GM06990 (cell line): ENCODE results near the gene KLHL42.
A peak's percentile ranks its signal among the peaks of the same experiment; 100 is the strongest.

Experiments
- DNase-seq: peaks from one replicate; pipeline ENCODE4 v3.0.0-alpha.2; 2011; ENCODE audit not compliant: insufficient read length; ENCODE audit errors: extremely low read depth
- H3K27me3 ChIP-seq: replicated peaks from 2 replicates; pipeline ENCODE4 v1.6.0; 2011; ENCODE audit warnings: low read length; ENCODE audit not compliant: control insufficient read depth, insufficient read depth
- H3K36me3 ChIP-seq: 2 replicates; pipeline ENCODE4 v1.5.1; 2011; ENCODE audit warnings: low read length; ENCODE audit not compliant: control insufficient read depth, insufficient read depth
- H3K4me3 ChIP-seq: replicated peaks from 2 replicates; pipeline ENCODE4 v1.5.1; 2011; ENCODE audit warnings: low read depth, mild to moderate bottlenecking, control low read depth, low read length
- TF ChIP-seq, protein P1 (sequence below): IDR thresholded peaks from 2 replicates; pipeline ENCODE4 v1.5.1; 2011; ENCODE audit warnings: low read length, control low read depth, mild to moderate bottlenecking, inconsistent platforms; ENCODE audit not compliant: insufficient read depth, poor library complexity, severe bottlenecking

KLHL42 gene

DNA sequence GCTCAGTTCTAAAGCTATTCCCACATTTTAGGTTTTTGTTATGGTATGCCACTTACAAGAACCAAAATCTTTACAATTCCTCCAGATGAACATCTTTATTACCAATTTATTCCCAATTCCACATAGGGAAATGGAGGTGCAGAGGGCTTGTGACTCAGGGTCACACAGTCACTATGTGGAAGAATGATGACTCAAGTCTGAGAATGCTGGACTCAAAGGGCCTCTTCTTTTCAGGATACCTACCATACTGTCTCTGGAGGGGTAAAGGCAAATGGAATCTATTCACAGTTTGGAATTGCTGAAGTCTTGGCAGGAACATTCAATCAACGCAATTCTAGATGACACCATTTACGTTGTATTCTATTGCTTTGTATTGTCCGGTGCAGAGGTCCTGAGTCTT is 48.2 kb downstream of the KLHL42 start:
- Histone ChIP-seq H3K4me3 (no peak overlapping the region), H3K27me3 (no peaks in the 10 kb centered on the region), H3K36me3 (no peaks in the 10 kb centered on the region)
- DNase-seq = no peak
- TF ChIP-seq, protein P1, sequence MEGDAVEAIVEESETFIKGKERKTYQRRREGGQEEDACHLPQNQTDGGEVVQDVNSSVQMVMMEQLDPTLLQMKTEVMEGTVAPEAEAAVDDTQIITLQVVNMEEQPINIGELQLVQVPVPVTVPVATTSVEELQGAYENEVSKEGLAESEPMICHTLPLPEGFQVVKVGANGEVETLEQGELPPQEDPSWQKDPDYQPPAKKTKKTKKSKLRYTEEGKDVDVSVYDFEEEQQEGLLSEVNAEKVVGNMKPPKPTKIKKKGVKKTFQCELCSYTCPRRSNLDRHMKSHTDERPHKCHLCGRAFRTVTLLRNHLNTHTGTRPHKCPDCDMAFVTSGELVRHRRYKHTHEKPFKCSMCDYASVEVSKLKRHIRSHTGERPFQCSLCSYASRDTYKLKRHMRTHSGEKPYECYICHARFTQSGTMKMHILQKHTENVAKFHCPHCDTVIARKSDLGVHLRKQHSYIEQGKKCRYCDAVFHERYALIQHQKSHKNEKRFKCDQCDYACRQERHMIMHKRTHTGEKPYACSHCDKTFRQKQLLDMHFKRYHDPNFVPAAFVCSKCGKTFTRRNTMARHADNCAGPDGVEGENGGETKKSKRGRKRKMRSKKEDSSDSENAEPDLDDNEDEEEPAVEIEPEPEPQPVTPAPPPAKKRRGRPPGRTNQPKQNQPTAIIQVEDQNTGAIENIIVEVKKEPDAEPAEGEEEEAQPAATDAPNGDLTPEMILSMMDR = no peak

DNA sequence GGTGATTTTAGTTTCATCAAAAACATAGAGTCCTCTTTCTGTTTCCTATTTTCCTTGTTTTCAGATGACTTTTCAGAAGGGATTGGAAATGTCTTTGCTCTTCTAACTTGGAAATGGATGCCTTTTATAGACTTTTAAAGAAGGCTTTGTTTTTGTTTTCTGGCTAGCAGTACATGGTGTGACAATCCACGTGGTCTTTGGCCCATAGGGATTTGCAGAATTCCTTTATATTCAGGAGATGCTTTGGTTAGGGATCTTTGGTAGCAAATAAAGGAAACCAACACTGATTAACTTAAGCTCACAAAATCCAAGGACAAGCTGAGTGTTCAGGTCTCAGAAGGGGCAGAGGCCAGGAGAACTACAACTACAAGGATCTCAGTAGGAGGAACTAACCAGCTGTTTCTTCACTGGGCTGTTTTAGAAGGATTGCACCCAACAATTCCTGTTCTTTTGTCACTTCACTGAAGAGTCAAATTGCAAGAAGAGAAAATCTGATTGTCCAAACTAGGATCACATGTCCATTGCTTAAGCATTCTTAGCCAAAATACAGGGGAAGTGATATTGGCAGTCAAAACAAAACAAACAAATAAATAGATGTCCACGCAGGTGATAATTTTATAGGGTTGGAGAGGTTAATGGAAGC is 58.6 kb downstream of the KLHL42 start:
- no peaks in the 10 kb centered on the region for H3K36me3 ChIP-seq
- DNase-seq = no peak
- TF ChIP-seq, protein P1 = no peak
- H3K27me3 ChIP-seq = no peaks in the 10 kb centered on the region
- H3K4me3 ChIP-seq = no peak overlapping the region

DNA sequence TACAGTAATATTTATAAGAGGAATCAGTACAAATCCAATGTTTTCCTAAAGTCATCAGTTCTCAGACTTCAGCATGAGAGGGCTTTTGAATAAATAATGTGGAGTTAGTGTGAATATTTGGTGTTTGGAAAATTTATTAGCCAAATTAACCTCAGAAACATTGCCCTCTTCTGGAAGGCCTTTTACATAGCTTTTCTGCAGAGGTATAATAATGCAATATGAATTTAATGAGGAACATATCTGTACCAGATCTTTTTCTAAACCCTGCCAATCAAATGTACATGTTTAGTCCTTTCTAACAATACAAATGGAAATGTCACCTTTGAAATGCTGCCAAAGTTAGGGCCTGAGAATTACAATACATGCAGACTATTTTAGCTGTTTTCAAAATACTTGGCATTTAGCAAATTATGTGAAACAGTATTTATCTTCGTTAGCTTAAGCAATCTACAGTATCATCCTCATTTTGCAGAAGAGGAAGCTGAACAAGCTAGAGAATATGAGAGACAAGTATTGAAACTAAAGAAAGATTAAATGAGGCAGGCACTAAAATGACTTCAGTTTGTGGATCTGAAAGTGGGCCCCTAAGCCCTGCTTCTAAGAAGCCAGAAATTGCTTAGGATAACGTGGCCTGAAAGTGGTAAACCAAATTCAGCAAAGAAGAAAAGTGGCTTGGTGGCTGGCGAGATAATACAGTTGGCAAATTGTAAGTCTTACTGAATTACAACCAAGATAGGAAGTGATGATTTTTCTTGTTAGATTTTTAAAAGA is 60.4 kb downstream of the KLHL42 start:
- Histone ChIP-seq H3K36me3 (no peaks in the 10 kb centered on the region), H3K4me3 (no peak overlapping the region), H3K27me3 (no peaks in the 10 kb centered on the region)
- DNase-seq = no peak
- TF ChIP-seq, protein P1 = peak; percentile 20

- no peaks in the 10 kb centered on the region for H3K27me3 ChIP-seq
- DNase-seq = no peak
Measured at GRCh38 chr12:27841392-27841882, 61.4 kb downstream of the KLHL42 start.

GRCh38 chr12:27843714-27844245 is 63.7 kb downstream of the KLHL42 start:
- TF ChIP-seq, protein P1 = no peak
- Histone ChIP-seq H3K36me3 (no peaks in the 10 kb centered on the region), H3K27me3 (no peaks in the 10 kb centered on the region), H3K4me3 (no peak overlapping the region)
- DNase-seq = no peak

More at GRCh38 chr12:27841392-27841882, 61.4 kb downstream of the KLHL42 start:
- TF ChIP-seq, protein P1 = no peak
- Histone ChIP-seq H3K36me3 (no peaks in the 10 kb centered on the region), H3K4me3 (no peak overlapping the region)
